Fibroblast of villous mesenchyme (primary cell): ENCODE measurements around the gene ESPN. TPM values are rescaled to one million over a fixed set of nuclear protein-coding genes. Genes with fewer than 3 reads are reported as not detected.

Experiments used
- DNase-seq: peaks from one replicate; pipeline ENCODE4 v3.0.0-alpha.2; 2010; ENCODE audit warnings: low read depth
- H3K4me3 ChIP-seq: 2 replicates; pipeline ENCODE4 v1.5.1; 2011; ENCODE audit warnings: low read depth, mild to moderate bottlenecking, low read length
- total RNA-seq: library from RNA; depleted of rRNA; stranded (reverse); fragments of >200 nt; gene quantifications from 2 replicates; pipeline ENCODE4 v1.2.3, GENCODE V29; 2012
- TF ChIP-seq, protein P1 (sequence below): IDR thresholded peaks from 2 replicates; pipeline ENCODE4 v1.5.1; 2012; ENCODE audit warnings: low read depth, mild to moderate bottlenecking, low read length; ENCODE audit not compliant: insufficient read depth

The ESPN gene
- total RNA-seq, 1 donor, result not detected

- no peak overlapping the region for H3K4me3 ChIP-seq
- DNase-seq, result no peak
- TF ChIP-seq, protein P1, sequence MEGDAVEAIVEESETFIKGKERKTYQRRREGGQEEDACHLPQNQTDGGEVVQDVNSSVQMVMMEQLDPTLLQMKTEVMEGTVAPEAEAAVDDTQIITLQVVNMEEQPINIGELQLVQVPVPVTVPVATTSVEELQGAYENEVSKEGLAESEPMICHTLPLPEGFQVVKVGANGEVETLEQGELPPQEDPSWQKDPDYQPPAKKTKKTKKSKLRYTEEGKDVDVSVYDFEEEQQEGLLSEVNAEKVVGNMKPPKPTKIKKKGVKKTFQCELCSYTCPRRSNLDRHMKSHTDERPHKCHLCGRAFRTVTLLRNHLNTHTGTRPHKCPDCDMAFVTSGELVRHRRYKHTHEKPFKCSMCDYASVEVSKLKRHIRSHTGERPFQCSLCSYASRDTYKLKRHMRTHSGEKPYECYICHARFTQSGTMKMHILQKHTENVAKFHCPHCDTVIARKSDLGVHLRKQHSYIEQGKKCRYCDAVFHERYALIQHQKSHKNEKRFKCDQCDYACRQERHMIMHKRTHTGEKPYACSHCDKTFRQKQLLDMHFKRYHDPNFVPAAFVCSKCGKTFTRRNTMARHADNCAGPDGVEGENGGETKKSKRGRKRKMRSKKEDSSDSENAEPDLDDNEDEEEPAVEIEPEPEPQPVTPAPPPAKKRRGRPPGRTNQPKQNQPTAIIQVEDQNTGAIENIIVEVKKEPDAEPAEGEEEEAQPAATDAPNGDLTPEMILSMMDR, result no peak
These were observed 6.5 kb upstream of the ESPN start for GRCh38 chr1:6417961-6418667.

GRCh38 chr1:6418668-6419396 lies 5.7 kb upstream of the ESPN start:
- H3K4me3 ChIP-seq, result no peak overlapping the region
- DNase-seq, result no peak
- TF ChIP-seq, protein P1, result no peak

- peak overlapping the region; percentile 36 for H3K4me3 ChIP-seq
- TF ChIP-seq, protein P1, result no peak
These were observed 5.2 kb upstream of the ESPN start for GRCh38 chr1:6419397-6419803.

DNA sequence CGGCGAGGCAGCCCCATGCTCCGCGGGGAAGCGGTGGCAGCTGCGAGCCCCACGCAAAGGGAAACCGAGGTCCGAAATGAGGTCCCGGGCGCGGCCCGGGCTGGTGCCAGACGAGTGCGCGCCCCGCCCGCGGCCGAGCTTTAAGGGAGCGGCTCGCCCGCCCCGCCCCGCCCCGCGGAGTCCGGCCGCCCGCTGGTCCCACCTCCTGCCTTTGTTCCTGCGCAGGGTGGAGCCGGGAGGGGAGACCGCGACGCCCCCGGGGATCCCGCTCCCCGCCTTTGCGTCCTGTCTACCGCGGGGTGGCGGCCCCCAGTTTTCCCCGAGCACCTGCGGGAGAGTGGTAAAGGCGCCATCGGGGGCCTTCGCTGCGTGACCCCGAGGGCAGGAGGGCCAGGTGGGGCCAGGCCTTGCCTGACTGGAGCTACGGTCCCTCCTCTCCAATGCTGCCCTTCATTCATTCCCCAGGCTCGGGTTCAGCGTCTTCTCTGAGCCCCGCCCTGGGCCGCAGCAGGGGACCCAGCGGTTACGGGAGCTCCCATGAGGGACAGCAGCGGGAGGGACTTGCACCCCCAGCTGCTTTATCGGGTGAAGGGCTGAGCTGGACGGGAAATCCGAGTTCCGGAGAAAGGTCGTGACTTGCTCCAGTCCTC lies 4.6 kb upstream of the ESPN start, which contains the start of gene HES2:
Gene HES2, minus strand, starts transcription at position 116 of the 650 bp plus-strand sequence. Its CDS starts 99 bp downstream, at position 17.
- TF ChIP-seq, protein P1, result no peak
- H3K4me3 ChIP-seq, result peak within 1 kb of the TSS; percentile 36
- DNase-seq, result no peak

More at GRCh38 chr1:6419397-6419803, 5.2 kb upstream of the ESPN start:
- no peak for DNase-seq

DNA sequence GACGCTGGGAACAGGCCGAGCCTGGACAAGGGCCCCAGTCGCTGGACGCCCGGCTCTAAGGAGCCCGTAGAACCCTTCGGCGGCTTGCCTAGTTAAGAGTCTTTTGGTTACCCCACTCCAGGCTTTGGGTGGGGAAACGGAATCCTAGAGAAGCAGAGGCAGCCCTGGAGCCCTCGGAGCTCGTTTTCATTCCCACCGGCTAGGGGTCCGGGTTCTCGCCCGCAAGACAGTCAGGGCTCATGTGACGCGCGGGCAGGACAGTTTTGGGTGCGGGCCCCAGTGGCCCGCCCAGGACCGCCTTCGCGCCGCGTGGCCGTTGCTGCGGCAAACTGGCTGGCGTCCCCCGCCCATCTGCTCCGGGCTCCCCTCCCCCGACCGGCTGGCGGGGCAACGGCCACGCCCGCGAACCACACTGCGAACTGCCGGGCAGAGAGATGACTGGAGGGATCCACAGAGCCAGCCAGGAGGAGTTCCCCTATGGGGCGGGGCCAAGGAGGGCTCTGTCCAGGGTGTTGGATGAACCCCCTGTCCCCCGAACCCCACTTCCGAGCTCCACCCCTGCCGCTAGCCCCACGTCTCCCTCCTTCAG lies 4.0 kb upstream of the ESPN start:
- peak overlapping the region; percentile 36 for H3K4me3 ChIP-seq
- TF ChIP-seq, protein P1, result no peak
- DNase-seq, result no peak

DNA sequence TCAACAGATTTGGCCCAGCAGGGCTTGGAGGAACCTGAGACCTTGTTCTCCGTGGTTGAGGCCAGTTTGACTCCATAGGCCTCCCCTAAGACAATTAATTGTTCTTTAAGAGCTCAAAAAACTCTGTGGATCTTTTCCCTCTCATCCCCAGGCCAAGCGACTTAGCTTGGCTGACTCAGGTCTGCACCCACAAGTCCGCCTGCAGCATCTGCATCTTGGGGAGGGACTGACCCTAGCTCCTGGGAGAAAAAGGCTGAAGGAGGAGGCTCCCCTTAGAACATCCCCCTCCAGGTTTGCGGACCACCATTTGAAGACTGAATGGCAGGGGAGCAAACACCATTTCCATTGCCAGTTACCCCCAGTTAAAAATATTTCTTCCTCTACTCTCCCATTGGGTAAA lies 3.3 kb upstream of the ESPN start:
- H3K4me3 ChIP-seq, result no peak overlapping the region
- TF ChIP-seq, protein P1, result no peak
- DNase-seq, result no peak
